A549 (cell line): Measurements from ENCODE around the gene ERO1B. TPM values are rescaled to one million over a fixed set of nuclear protein-coding genes. Genes with fewer than 3 reads are reported as not detected.
"Not testable (repeated sequence)": the region's sequence is repeated elsewhere in the genome, so short reads cannot be mapped to it uniquely, and the experiment has no call there.

Experiments used
- ATAC-seq, 2 experiments: fragments of 200-7000 bp in 1 of 2; fragments of >200 bp in 1 of 2; cut with Nextera tagmentation in 1 of 2; cut with Tn5 transposase in 1 of 2; 3 replicates each; pipeline versions ENCODE4 v1.8.0 to v1.9.1; 2018 to 2020; ENCODE audit warnings: mild to moderate bottlenecking in 1 of 2, moderate library complexity in 1 of 2
- CTCF ChIA-PET: fragments of 300-600 bp; sonication (Branson Sonifier 250); formaldehyde crosslinking; extraction: SDS; loops from one replicate; lab custom pipeline; 2021; ENCODE audit warnings: antibody characterized with exemption, inconsistent platforms; lab: Yijun Ruan, JAX
- POLR2A ChIA-PET: fragments of 350-600 bp; formaldehyde crosslinking; extraction: SDS; loops from one replicate; lab custom pipeline; 2021; ENCODE audit warnings: antibody characterized with exemption, inconsistent platforms; lab: Yijun Ruan, JAX
- DNase-seq, 2 experiments: peaks; one replicate each; pipeline versions ENCODE4 v3.0.0 to v3.0.0-alpha.2; 2011 to 2016; ENCODE audit warnings: low read depth in 1 of 2, low spot score in 1 of 2
- FAIRE-seq: peaks from 2 replicates; lab custom pipeline; 2011; peaks lifted over from hg19 to GRCh38; lab: Jason Lieb, UNC
- H3K27ac ChIP-seq, 2 experiments: fragments of >200 bp; sonication (Bioruptor Twin); formaldehyde crosslinking; 3 replicates each; pipeline ENCODE4 v1.5.1; 2016 to 2017
- H3K4me1 ChIP-seq: fragments of >200 bp; sonication (Bioruptor Twin); formaldehyde crosslinking; 3 replicates; pipeline ENCODE4 v1.6.1; 2016
- H3K4me2 ChIP-seq: fragments of >200 bp; sonication (Bioruptor Twin); formaldehyde crosslinking; 3 replicates; pipeline ENCODE4 v1.6.1; 2016
- H3K4me3 ChIP-seq: fragments of >200 bp; sonication (Bioruptor Twin); formaldehyde crosslinking; 3 replicates; pipeline ENCODE4 v1.5.1; 2016
- H3K9me3 ChIP-seq: fragments of >200 bp; sonication (Bioruptor Twin); formaldehyde crosslinking; 3 replicates; pipeline ENCODE4 v1.6.1; 2016
- CHD4 ChIP-seq: fragments of 200-600 bp; sonication (generic); IDR thresholded peaks from 2 replicates; pipeline ENCODE4 v1.6.1; 2016; ENCODE audit warnings: antibody characterized with exemption, mild to moderate bottlenecking, borderline replicate concordance
- EHMT2 ChIP-seq: fragments of 200-600 bp; sonication (generic); IDR thresholded peaks from 2 replicates; pipeline ENCODE4 v1.6.1; 2016; ENCODE audit warnings: antibody characterized with exemption, low read depth, mild to moderate bottlenecking, moderate library complexity
- FOSB ChIP-seq: fragments of 250-450 bp; sonication (Bioruptor Pico); IDR thresholded peaks from 2 replicates; pipeline ENCODE4 v1.5.0; 2020; ENCODE audit warnings: mild to moderate bottlenecking, moderate library complexity
- HDAC2 ChIP-seq: fragments of 200-600 bp; sonication (generic); IDR thresholded peaks from 2 replicates; pipeline ENCODE4 v1.6.1; 2016
- HOXB13 ChIP-seq: fragments of 250-450 bp; sonication (Bioruptor Pico); IDR thresholded peaks from 2 replicates; pipeline ENCODE4 v1.5.0; 2020; ENCODE audit warnings: low read depth, mild to moderate bottlenecking, moderate library complexity
- HOXB5 ChIP-seq: fragments of 250-450 bp; sonication (Bioruptor Pico); IDR thresholded peaks from 2 replicates; pipeline ENCODE4 v1.5.0; 2020; ENCODE audit warnings: mild to moderate bottlenecking, moderate library complexity
- JUN ChIP-seq, 2 experiments: fragments of >200 bp; sonication (Bioruptor Twin); formaldehyde crosslinking; IDR thresholded peaks; 2 replicates in 1 of 2; 3 replicates in 1 of 2; pipeline ENCODE4 v1.6.1; 2016 to 2017
- KDM5A ChIP-seq: fragments of 200-600 bp; sonication (generic); IDR thresholded peaks from 2 replicates; pipeline ENCODE4 v1.6.1; 2016; ENCODE audit warnings: antibody characterized with exemption, mild to moderate bottlenecking
- MAFK ChIP-seq: fragments of 450-650 bp; IDR thresholded peaks from 2 replicates; pipeline ENCODE4 v1.6.1; 2014; ENCODE audit not compliant: partially characterized antibody
- MAX ChIP-seq: IDR thresholded peaks from 2 replicates; pipeline ENCODE4 v1.6.1; 2012
- MAZ ChIP-seq: fragments of 150-350 bp; IDR thresholded peaks from 2 replicates; pipeline ENCODE4 v1.6.1; 2014; ENCODE audit warnings: antibody characterized with exemption, low read depth, low read length, borderline replicate concordance
- NFE2L2 ChIP-seq: fragments of 150-350 bp; conservative IDR thresholded peaks from 2 replicates; pipeline ENCODE4 v1.6.1; 2014; ENCODE audit warnings: low read length
- NPAS2 ChIP-seq: fragments of 250-450 bp; sonication (Bioruptor Pico); IDR thresholded peaks from 2 replicates; pipeline ENCODE4 v1.8.0; 2022; ENCODE audit warnings: mild to moderate bottlenecking, moderate library complexity, borderline replicate concordance
- NR3C1 ChIP-seq: fragments of >200 bp; sonication (Bioruptor Twin); formaldehyde crosslinking; IDR thresholded peaks from 3 replicates; pipeline ENCODE4 v1.6.1; 2017
- POLR2A ChIP-seq: IDR thresholded peaks from 2 replicates; pipeline ENCODE4 v1.6.1; 2012; ENCODE audit warnings: mild to moderate bottlenecking, low read length
- RCOR1 ChIP-seq: fragments of 150-350 bp; IDR thresholded peaks from 2 replicates; pipeline ENCODE4 v1.6.1; 2014; ENCODE audit warnings: antibody characterized with exemption, low read length, low read depth
- RFX5 ChIP-seq: fragments of 450-650 bp; IDR thresholded peaks from 2 replicates; pipeline ENCODE4 v1.7.1; 2014; ENCODE audit warnings: antibody characterized with exemption, mild to moderate bottlenecking, moderate library complexity
- SMC3 ChIP-seq: fragments of >200 bp; sonication (Bioruptor Twin); formaldehyde crosslinking; IDR thresholded peaks from 3 replicates; pipeline ENCODE4 v1.6.1; 2018; ENCODE audit warnings: inconsistent platforms
- SREBF2 ChIP-seq: fragments of 450-650 bp; IDR thresholded peaks from 2 replicates; pipeline ENCODE4 v1.6.1; 2014; ENCODE audit warnings: mild to moderate bottlenecking, moderate library complexity
- ZFP36 ChIP-seq: fragments of 450-650 bp; IDR thresholded peaks from 2 replicates; pipeline ENCODE4 v1.6.1; 2014; ENCODE audit warnings: borderline replicate concordance; ENCODE audit not compliant: partially characterized antibody
- WGBS: methylation state at CpG from one replicate; pipeline ENCODE4 v1.1.6; 2017; ENCODE audit errors: missing lambda C conversion rate; 5-methylcytosine and 5-hydroxymethylcytosine counted together
- polyA plus RNA-seq, 4 experiments: library from polyadenylated mRNA; depleted of rRNA in 3 of 4; stranded (reverse); fragments of >200 nt; fragmentation: RNase III in 1 of 4; extraction: RNeasy Plus Mini Kit Qiagen cat#74134 plus additional on column Dnase treatment in 1 of 4; gene quantifications; 2 replicates in 3 of 4; 3 replicates in 1 of 4; pipeline ENCODE4 v1.2.3, GENCODE V29; 2011 to 2017
- TF ChIP-seq, protein P1 (sequence below): fragments of >200 bp; sonication (Bioruptor Twin); formaldehyde crosslinking; IDR thresholded peaks from 3 replicates; pipeline ENCODE4 v1.5.1; 2016
- TF ChIP-seq, protein P2 (sequence below): IDR thresholded peaks from 2 replicates; pipeline ENCODE4 v1.6.1; 2012
- TF ChIP-seq, protein P3 (sequence below): fragments of 250-450 bp; sonication (Bioruptor Pico); IDR thresholded peaks from 2 replicates; pipeline ENCODE4 v1.5.0; 2020; ENCODE audit warnings: low read depth, mild to moderate bottlenecking, moderate library complexity

The ERO1B gene
- polyA plus RNA-seq, 2 of the 4 experiments (the other 2 are of a cell fraction): 3.2 to 9.8 TPM

- no peak for TF ChIP-seq HOXB13 (CRISPR knock-in tag)
- no peak for TF ChIP-seq KDM5A
- TF ChIP-seq CHD4: no peak
Measured at GRCh38 chr1:236204039-236204438, 77.7 kb downstream of the ERO1B start (continued).

DNA sequence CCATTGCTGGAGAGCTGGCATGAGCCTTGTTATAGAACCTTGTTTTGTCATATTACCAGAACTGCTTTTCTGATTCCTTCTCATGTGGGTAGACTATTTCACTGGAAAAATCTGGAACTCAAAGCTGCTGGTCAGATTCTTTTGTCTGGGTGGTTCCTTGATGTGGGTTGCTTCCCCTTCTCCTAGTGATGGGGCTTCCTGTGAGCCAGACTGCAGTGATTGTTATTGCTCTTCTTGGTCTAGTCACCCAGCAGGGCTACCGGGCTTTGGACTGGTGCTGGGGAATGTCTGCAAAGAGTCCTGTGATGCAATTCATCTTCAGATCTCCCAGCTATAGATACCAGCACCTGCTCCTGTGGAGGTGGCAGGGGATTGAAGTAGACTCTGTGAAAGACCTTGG lies 80.0 kb downstream of the ERO1B start:
- no peak for FAIRE-seq
- Histone ChIP-seq H3K27ac (no peak overlapping the region), H3K4me3 (no peak overlapping the region), H3K9me3 (peaks cover 2% of the 10 kb centered on the region; the same call in 2 of the 3 replicates), H3K4me1 (peaks cover 5% of the 10 kb centered on the region; the same call in 1 of the 3 replicates), H3K4me2 (no peak overlapping the region)
- CTCF ChIA-PET: interaction anchor here (1.4 kb wide), 1 partner anchor 9 kb away, joined by 3 read pairs; no protein-coding TSS in a partner anchor
- no peak for ATAC-seq
- 91% methylated on average over 1 of the region's 1 CpG for WGBS
- POLR2A ChIA-PET: no interaction called here
- no peak for TF ChIP-seq ZFP36
- no peak for TF ChIP-seq SREBF2
- no peak for TF ChIP-seq HDAC2
- no peak for TF ChIP-seq RFX5
- no peak for TF ChIP-seq RCOR1
- TF ChIP-seq, protein P1, sequence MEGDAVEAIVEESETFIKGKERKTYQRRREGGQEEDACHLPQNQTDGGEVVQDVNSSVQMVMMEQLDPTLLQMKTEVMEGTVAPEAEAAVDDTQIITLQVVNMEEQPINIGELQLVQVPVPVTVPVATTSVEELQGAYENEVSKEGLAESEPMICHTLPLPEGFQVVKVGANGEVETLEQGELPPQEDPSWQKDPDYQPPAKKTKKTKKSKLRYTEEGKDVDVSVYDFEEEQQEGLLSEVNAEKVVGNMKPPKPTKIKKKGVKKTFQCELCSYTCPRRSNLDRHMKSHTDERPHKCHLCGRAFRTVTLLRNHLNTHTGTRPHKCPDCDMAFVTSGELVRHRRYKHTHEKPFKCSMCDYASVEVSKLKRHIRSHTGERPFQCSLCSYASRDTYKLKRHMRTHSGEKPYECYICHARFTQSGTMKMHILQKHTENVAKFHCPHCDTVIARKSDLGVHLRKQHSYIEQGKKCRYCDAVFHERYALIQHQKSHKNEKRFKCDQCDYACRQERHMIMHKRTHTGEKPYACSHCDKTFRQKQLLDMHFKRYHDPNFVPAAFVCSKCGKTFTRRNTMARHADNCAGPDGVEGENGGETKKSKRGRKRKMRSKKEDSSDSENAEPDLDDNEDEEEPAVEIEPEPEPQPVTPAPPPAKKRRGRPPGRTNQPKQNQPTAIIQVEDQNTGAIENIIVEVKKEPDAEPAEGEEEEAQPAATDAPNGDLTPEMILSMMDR: no peak
- TF ChIP-seq MAX: no peak
- DNase-seq: no peak

- Histone ChIP-seq H3K9me3 (peaks cover 2% of the 10 kb centered on the region; the same call in 2 of the 3 replicates), H3K4me1 (peaks cover 5% of the 10 kb centered on the region; the same call in 1 of the 3 replicates), H3K4me3 (no peak overlapping the region), H3K27ac (no peak overlapping the region), H3K4me2 (no peak overlapping the region)
- ATAC-seq: no peak
- no peak for DNase-seq
- ChIA-PET CTCF (interaction anchor here (1.4 kb wide), 1 partner anchor 10 kb away, joined by 3 read pairs; no protein-coding TSS in a partner anchor), POLR2A (no interaction called here)
- TF ChIP-seq NR3C1: no peak
- TF ChIP-seq, protein P2, sequence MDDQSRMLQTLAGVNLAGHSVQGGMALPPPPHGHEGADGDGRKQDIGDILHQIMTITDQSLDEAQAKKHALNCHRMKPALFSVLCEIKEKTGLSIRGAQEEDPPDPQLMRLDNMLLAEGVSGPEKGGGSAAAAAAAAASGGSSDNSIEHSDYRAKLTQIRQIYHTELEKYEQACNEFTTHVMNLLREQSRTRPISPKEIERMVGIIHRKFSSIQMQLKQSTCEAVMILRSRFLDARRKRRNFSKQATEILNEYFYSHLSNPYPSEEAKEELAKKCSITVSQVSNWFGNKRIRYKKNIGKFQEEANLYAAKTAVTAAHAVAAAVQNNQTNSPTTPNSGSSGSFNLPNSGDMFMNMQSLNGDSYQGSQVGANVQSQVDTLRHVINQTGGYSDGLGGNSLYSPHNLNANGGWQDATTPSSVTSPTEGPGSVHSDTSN: no peak
- TF ChIP-seq JUN (IDR thresholded peaks at IDR 0.05): no peak
- no peak for TF ChIP-seq HOXB13 (CRISPR knock-in tag)
- no peak for TF ChIP-seq NFE2L2
- no peak for TF ChIP-seq FOSB (CRISPR knock-in tag)
- no peak for TF ChIP-seq MAZ
- TF ChIP-seq SMC3: no peak
- no peak for TF ChIP-seq RCOR1
- no peak for TF ChIP-seq NPAS2 (CRISPR knock-in tag)
- TF ChIP-seq MAX: no peak
- no peak for FAIRE-seq
Measured at GRCh38 chr1:236200925-236201324, 80.8 kb downstream of the ERO1B start.

- ATAC-seq (no peak), DNase-seq (no peak), FAIRE-seq (no peak)
- Histone ChIP-seq H3K9me3 (no peaks in the 10 kb centered on the region), H3K4me2 (no peak overlapping the region), H3K4me1 (no peaks in the 10 kb centered on the region), H3K27ac (no peak overlapping the region), H3K4me3 (no peak overlapping the region)
- 89% methylated on average over 2 of the region's 2 CpGs for WGBS
- POLR2A ChIA-PET: no interaction called here
- CTCF ChIA-PET: no interaction called here
- no peak for TF ChIP-seq MAFK
- TF ChIP-seq EHMT2: no peak
- TF ChIP-seq, protein P3, sequence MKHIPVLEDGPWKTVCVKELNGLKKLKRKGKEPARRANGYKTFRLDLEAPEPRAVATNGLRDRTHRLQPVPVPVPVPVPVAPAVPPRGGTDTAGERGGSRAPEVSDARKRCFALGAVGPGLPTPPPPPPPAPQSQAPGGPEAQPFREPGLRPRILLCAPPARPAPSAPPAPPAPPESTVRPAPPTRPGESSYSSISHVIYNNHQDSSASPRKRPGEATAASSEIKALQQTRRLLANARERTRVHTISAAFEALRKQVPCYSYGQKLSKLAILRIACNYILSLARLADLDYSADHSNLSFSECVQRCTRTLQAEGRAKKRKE (CRISPR knock-in tag): no peak
- TF ChIP-seq FOSB (CRISPR knock-in tag): no peak
- no peak for TF ChIP-seq HOXB5 (CRISPR knock-in tag)
- TF ChIP-seq POLR2A: no peak
Measured at GRCh38 chr1:236193184-236193583, 88.6 kb downstream of the ERO1B start.

GRCh38 chr1:236188084-236188483 lies 93.7 kb downstream of the ERO1B start:
- H3K4me1 ChIP-seq, DNase-seq, H3K4me2 ChIP-seq, H3K4me3 ChIP-seq, FAIRE-seq, POLR2A ChIA-PET, H3K9me3 ChIP-seq, ATAC-seq, H3K27ac ChIP-seq: not testable (repeated sequence)
- CTCF ChIA-PET: interaction anchor here (1.6 to 1.7 kb wide), 2 partner anchors 11 to 19 kb away, joined by 3 to 5 read pairs; no protein-coding TSS in a partner anchor
- WGBS: 93% methylated on average over 1 of the region's 1 CpG

GRCh38 chr1:236186471-236186870 lies 95.3 kb downstream of the ERO1B start:
- H3K4me3 ChIP-seq, H3K27ac ChIP-seq, CTCF ChIA-PET, ATAC-seq, H3K4me2 ChIP-seq, H3K4me1 ChIP-seq, DNase-seq, POLR2A ChIA-PET, H3K9me3 ChIP-seq, FAIRE-seq: not testable (repeated sequence)
- WGBS: 95% methylated on average over 2 of the region's 2 CpGs
